Stomach (tissue), 9 donors: ENCODE measurements around the gene BZW1. TPM values are rescaled to one million over a fixed set of nuclear protein-coding genes. Genes with fewer than 3 reads are reported as not detected.

Experiments used
- DNase-seq, 2 donors: peaks; one replicate each; pipeline versions ENCODE4 v3.0.0 to v3.0.0-alpha.2; 2013 to 2019
- H3K27ac ChIP-seq, 5 donors: fragments of 200-600 bp in 4 of 5; sonication (generic) in 4 of 5; one replicate each; pipeline ENCODE4 v1.5.1; 2013 to 2019; ENCODE audit warnings: mild to moderate bottlenecking in 1 of 5, moderate library complexity in 1 of 5
- H3K27me3 ChIP-seq, 3 donors: fragments of 200-600 bp; sonication (generic); one replicate each; pipeline ENCODE4 v1.5.1; 2017 to 2019; ENCODE audit warnings: mixed run types in 1 of 3
- H3K36me3 ChIP-seq, 4 donors: fragments of 200-600 bp; sonication (generic); 1 replicate in 3 of 4; 2 replicates in 1 of 4; pipeline ENCODE4 v1.5.1; 2016 to 2019
- H3K4me1 ChIP-seq, 4 donors: fragments of 200-600 bp; sonication (generic); one replicate each; pipeline ENCODE4 v1.5.1; 2016 to 2019
- H3K4me3 ChIP-seq, 4 donors: fragments of 200-600 bp; sonication (generic) in 3 of 4; one replicate each; pipeline ENCODE4 v1.5.1; 2016 to 2019; ENCODE audit warnings: mild to moderate bottlenecking in 1 of 4
- H3K9me3 ChIP-seq, 4 donors: fragments of 200-600 bp; sonication (generic); one replicate each; pipeline ENCODE4 v1.5.1; 2016 to 2019
- EP300 ChIP-seq: sonication (generic); formaldehyde crosslinking; IDR thresholded peaks from one replicate; pipeline ENCODE4 v1.6.1; 2017; ENCODE audit warnings: antibody characterized with exemption
- POLR2A ChIP-seq, 4 donors: fragments of 450-650 bp; IDR thresholded peaks; one replicate each; pipeline ENCODE4 v1.6.1; 2016; ENCODE audit warnings: antibody characterized with exemption in 4 of 4, control low read depth in 2 of 4, mild to moderate bottlenecking in 1 of 4, moderate library complexity in 1 of 4
- POLR2AphosphoS5 ChIP-seq, 3 donors: sonication (generic); formaldehyde crosslinking; IDR thresholded peaks; one replicate each; pipeline ENCODE4 v1.6.1; 2016; ENCODE audit warnings: antibody characterized with exemption in 3 of 3
- WGBS, 5 donors: extraction: QIAGEN DNeasy Blood & Tissue Kit in 3 of 5; methylation state at CpG; one replicate each; pipeline versions ENCODE4 v1.1.5 to v1.1.7; 2013 to 2018; 5-methylcytosine and 5-hydroxymethylcytosine counted together
- intact Hi-C: fragments of 100-400 bp; cut with DNase I; formaldehyde crosslinking; loops from one replicate; pipeline ENCODE4 v1.15.1; 2023; ENCODE audit warnings: low total_unique reads
- polyA plus RNA-seq, 3 donors: library from polyadenylated mRNA; stranded (reverse); fragments of 200-250 nt; gene quantifications; one replicate each; pipeline ENCODE4 v1.2.3, GENCODE V29; 2013
- total RNA-seq, 5 donors: library from RNA; depleted of rRNA; stranded (reverse); fragments of >200 nt; gene quantifications; one replicate each; pipeline versions ENCODE4 v1.1.0 to v1.2.3, GENCODE V29; 2014 to 2016
- TF ChIP-seq, protein P1 (sequence below), 7 experiments: fragments of 450-650 bp in 4 of 7; fragments of 200-600 bp in 3 of 7; sonication (generic) in 3 of 7; IDR thresholded peaks; one replicate each; pipeline ENCODE4 v1.5.1; 2016 to 2019; ENCODE audit warnings: antibody characterized with exemption in 7 of 7, control low read depth in 2 of 7, mild to moderate bottlenecking in 1 of 7
- donor health status: healthy with polysubstance abuse.
- donor health status: Bipolar disorder and iron deficiency.
- donor health status: healthy.

BZW1 gene
- total and polyA plus RNA-seq, 8 donors, result 31.0 to 530 (median 94.4) TPM

DNA sequence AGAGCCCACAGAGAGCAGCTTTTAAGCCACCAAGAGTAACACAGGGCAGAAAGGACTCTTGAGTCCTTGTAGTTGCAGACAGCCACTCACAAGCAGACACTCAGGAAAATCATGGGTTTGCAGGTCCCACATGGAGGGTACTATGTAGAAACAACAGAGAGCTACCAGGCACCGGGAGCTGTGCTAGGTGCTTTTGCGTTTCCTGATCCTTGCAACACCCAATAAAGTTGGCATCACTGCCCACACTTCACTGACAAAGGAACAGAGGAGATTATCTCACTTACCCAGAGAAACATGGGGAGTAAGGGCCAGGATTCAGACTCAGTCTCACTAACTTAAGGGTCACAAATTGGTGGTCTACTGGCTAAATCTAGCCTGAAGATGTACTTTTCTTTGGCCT lies 32.5 kb upstream of the BZW1 start:
- no peaks in the 10 kb centered on the region for H3K27me3 ChIP-seq
- intact Hi-C loops, result no loop called here
- no peaks in the 10 kb centered on the region for H3K9me3 ChIP-seq
- no peaks in the 10 kb centered on the region for H3K4me1 ChIP-seq
- no peak overlapping the region for H3K4me3 ChIP-seq
- TF ChIP-seq POLR2A (IDR thresholded peaks at IDR 0.05) (no peak), POLR2AphosphoS5 (IDR thresholded peaks at IDR 0.05) (no peak), EP300 (no peak)
- TF ChIP-seq, protein P1, sequence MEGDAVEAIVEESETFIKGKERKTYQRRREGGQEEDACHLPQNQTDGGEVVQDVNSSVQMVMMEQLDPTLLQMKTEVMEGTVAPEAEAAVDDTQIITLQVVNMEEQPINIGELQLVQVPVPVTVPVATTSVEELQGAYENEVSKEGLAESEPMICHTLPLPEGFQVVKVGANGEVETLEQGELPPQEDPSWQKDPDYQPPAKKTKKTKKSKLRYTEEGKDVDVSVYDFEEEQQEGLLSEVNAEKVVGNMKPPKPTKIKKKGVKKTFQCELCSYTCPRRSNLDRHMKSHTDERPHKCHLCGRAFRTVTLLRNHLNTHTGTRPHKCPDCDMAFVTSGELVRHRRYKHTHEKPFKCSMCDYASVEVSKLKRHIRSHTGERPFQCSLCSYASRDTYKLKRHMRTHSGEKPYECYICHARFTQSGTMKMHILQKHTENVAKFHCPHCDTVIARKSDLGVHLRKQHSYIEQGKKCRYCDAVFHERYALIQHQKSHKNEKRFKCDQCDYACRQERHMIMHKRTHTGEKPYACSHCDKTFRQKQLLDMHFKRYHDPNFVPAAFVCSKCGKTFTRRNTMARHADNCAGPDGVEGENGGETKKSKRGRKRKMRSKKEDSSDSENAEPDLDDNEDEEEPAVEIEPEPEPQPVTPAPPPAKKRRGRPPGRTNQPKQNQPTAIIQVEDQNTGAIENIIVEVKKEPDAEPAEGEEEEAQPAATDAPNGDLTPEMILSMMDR (IDR thresholded peaks at IDR 0.05), result no peak
- H3K27ac ChIP-seq, result no peak overlapping the region
- WGBS, 5 donors, result 83 to 94% (median 91%) methylated on average over 2 of the region's 2 CpGs
- DNase-seq, result no peak
- no peaks in the 10 kb centered on the region for H3K36me3 ChIP-seq

DNA sequence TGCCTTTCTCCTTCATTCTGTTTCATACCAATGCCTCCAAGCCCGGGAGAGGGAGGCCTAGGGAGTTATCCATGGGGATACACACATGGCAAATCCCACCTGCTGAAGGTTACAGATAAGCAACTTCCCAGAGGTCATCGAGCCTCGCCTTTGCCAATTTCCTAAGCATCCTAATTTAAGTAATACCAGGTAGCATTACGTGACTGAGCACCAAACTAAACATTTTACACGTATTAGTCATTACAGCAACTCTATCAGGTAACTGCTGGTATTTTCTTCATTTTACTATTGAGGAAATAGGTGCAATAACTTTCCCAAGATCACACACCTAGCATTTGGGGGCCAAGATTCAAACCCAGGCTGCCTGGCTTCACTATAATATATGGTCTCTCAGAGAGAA lies 30.1 kb upstream of the BZW1 start:
- intact Hi-C loops, result no loop called here
- 74 to 82% (median 81%) methylated on average over 5 of the region's 5 CpGs for WGBS, 5 donors
- TF ChIP-seq EP300 (no peak), POLR2A (IDR thresholded peaks at IDR 0.05) (no peak), POLR2AphosphoS5 (IDR thresholded peaks at IDR 0.05) (no peak)
- TF ChIP-seq, protein P1 (IDR thresholded peaks at IDR 0.05), result no peak
- peaks cover 0 to 2% (median 0%) of the 10 kb centered on the region in 4 donors for H3K4me1 ChIP-seq
- no peaks in the 10 kb centered on the region for H3K9me3 ChIP-seq
- no peak for DNase-seq
- no peaks in the 10 kb centered on the region for H3K27me3 ChIP-seq
- H3K36me3 ChIP-seq, result no peaks in the 10 kb centered on the region
- no peak overlapping the region for H3K4me3 ChIP-seq
- no peak overlapping the region for H3K27ac ChIP-seq

DNA sequence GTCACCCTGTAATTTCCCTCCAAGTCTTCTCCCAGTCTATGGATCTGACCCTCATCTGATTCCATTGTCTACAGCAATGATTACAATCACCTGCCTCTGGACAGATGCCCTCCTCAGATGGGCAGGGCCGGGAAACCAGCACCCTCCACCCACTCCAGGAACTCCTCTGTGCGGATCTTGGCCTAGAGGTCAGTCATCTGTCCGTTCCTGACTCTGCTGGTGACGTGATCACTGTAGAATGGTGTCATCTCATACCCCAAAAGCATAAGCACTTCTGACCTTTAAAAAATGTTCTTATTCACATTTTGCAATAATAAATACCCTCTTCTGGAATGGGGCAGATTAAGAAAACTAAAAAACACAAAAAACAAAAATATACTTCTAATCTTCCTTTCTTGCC lies 29.5 kb upstream of the BZW1 start:
- Histone ChIP-seq H3K4me3 (no peak overlapping the region), H3K36me3 (no peaks in the 10 kb centered on the region), H3K27me3 (no peaks in the 10 kb centered on the region), H3K9me3 (no peaks in the 10 kb centered on the region), H3K4me1 (peaks cover 0 to 8% (median 0%) of the 10 kb centered on the region in 4 donors), H3K27ac (no peak overlapping the region)
- TF ChIP-seq, protein P1 (IDR thresholded peaks at IDR 0.05), result no peak
- TF ChIP-seq POLR2A (IDR thresholded peaks at IDR 0.05) (no peak), EP300 (no peak), POLR2AphosphoS5 (IDR thresholded peaks at IDR 0.05) (no peak)
- intact Hi-C loops, result no loop called here
- DNase-seq, result no peak
- 67 to 77% (median 71%) methylated on average over 4 of the region's 4 CpGs for WGBS, 5 donors

DNA sequence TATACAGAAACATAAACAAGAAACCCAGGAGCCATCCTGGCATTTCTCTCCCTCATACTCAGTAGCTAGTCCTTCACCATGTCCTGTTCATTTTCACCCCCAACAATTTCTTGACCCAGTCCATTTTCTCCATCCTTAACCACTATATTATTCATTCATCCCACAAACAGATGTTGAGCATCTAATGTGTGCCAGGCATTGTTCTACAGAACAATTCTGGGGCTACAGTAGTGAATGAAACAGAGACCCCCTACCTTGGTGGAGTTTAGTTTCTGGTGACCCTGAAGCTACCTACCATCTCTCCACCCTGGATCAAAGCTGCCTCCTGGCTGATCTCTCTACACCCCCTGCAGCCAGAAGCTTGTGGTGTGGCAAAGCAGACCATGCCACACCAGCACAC lies 27.5 kb upstream of the BZW1 start:
- TF ChIP-seq, protein P1 (IDR thresholded peaks at IDR 0.05), result no peak
- TF ChIP-seq EP300, result no peak
- no peak for TF ChIP-seq POLR2AphosphoS5 (IDR thresholded peaks at IDR 0.05)
- no peak for TF ChIP-seq POLR2A (IDR thresholded peaks at IDR 0.05)
- Histone ChIP-seq H3K9me3 (no peaks in the 10 kb centered on the region), H3K4me1 (peaks cover 0 to 8% (median 0%) of the 10 kb centered on the region in 4 donors), H3K36me3 (no peaks in the 10 kb centered on the region), H3K27ac (no peak overlapping the region), H3K4me3 (no peak overlapping the region), H3K27me3 (no peaks in the 10 kb centered on the region)
- no peak for DNase-seq
- intact Hi-C loops, result no loop called here
